Esophagus squamous epithelium (tissue), 4 donors: ENCODE measurements around the gene MAT1A.

Experiments
- POLR2A ChIP-seq, 4 donors: fragments of 450-650 bp; IDR thresholded peaks; one replicate each; pipeline ENCODE4 v1.6.1; 2017; ENCODE audit warnings: antibody characterized with exemption in 4 of 4, mild to moderate bottlenecking in 4 of 4, moderate library complexity in 3 of 4
- TF ChIP-seq, protein P1 (sequence below), 6 experiments: fragments of 450-650 bp in 4 of 6; fragments of 200-600 bp in 2 of 6; sonication (generic) in 2 of 6; IDR thresholded peaks; one replicate each; pipeline ENCODE4 v1.5.1; 2016 to 2019; ENCODE audit warnings: antibody characterized with exemption in 6 of 6, mild to moderate bottlenecking in 4 of 6, moderate library complexity in 4 of 6

GRCh38 chr10:80292607-80293239 lies 3.3 kb upstream of the MAT1A start:
- TF ChIP-seq, protein P1, sequence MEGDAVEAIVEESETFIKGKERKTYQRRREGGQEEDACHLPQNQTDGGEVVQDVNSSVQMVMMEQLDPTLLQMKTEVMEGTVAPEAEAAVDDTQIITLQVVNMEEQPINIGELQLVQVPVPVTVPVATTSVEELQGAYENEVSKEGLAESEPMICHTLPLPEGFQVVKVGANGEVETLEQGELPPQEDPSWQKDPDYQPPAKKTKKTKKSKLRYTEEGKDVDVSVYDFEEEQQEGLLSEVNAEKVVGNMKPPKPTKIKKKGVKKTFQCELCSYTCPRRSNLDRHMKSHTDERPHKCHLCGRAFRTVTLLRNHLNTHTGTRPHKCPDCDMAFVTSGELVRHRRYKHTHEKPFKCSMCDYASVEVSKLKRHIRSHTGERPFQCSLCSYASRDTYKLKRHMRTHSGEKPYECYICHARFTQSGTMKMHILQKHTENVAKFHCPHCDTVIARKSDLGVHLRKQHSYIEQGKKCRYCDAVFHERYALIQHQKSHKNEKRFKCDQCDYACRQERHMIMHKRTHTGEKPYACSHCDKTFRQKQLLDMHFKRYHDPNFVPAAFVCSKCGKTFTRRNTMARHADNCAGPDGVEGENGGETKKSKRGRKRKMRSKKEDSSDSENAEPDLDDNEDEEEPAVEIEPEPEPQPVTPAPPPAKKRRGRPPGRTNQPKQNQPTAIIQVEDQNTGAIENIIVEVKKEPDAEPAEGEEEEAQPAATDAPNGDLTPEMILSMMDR (IDR thresholded peaks at IDR 0.05) = no peak
- no peak for TF ChIP-seq POLR2A (IDR thresholded peaks at IDR 0.05)
